GM15510 (cell line): Measurements from ENCODE around the gene HOXC13.

Experiments
- POLR2A ChIP-seq: IDR thresholded peaks from 3 replicates; pipeline ENCODE4 v1.6.1; 2011; ENCODE audit warnings: borderline replicate concordance; ENCODE audit not compliant: insufficient read length; ENCODE audit errors: extremely low read depth

The HOXC13 gene

DNA sequence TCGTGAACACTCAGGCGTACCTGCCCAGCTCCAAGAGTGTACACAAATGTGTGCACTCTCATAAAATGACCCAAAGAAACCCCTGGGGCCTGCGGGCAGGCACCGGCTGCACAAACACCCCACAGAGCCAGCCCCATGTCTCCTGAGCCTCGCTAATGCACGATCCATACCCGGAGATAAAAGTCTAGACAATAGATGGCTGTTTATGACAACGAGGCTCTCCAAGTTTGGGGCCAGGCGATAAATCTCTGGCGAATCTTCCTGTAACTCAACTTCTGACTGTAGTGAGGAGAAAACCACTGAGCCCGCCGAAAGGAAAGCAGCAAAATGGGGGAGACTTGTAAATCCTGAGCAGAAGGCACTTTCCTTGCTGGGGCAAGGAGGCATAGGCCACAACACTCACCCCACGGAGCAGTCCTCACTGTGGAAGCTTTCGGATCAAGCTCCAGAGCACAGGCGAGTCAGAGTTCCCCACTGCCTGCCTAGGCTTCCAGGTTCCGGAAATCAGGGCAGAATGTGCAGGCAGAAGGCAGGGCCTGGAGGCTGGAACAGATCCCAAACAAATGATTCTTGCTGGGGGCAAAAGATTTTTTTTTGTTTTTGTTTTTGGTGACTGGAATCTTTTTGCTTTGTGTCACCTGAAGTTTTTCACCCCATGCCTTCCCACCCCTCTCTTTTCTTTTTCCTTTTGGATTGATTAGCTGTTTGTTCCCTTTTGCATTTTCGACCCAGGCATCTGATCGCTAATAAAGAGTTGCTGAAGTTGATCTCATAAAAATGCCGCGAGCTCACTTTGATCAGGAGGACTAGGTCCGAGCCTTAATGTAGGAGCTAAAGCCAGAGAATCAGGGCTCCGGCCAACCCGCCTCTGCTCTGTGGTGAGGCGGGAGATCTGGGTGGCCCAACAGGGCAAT lies 29.8 kb downstream of the HOXC13 start:
- TF ChIP-seq POLR2A: no peak

DNA sequence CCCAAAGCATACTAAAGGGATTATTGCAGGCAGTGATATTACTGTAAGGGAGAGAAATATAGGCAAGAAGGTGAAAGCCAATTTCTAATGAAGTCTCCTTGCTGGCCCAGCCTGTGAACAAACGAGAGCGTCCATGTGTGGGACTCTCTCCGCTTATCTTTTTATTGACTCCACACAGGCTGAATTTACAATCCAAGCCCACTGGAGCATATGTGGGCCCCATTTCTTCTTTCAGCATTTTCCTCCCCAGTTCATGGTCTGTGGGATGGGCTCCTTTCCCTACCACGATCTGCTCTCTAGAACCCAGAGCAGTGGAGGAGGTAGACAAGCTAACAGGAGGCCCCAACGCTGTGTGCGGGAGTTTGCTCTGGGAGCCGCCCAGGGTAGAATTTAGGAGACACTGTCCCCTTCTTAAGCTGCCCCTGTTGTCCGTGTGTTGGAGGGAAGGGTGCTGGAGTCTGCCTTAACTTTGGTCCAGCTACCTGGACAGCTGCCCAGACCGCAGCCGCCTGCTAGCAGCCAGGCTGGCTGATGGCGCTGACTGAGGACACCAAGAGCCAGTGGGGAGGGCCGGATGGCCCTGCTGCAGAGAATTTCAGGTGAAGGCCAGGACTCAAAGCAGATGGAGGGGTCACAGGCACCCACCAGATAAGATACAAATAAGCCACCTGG lies 31.1 kb downstream of the HOXC13 start:
- TF ChIP-seq POLR2A: no peak

DNA sequence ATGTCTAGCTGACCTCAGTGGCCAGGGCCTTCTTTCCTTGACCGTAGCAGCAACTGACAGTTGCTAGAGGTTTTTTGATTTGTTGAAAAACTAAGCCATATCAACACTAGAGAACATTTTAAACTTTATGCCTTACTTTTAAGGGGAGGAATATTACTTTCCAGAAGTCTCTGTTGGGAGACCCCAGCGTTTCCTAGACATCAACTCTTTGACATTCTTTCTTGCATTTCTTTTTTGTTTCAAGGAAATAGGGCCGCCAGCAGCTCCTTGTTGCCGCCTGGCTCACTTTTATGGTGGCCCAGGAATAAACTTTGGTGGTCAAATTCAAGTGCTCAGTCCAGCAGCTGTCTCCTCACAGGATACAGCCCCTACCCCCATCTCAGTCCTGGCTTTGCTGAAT lies 31.8 kb downstream of the HOXC13 start:
- no peak for TF ChIP-seq POLR2A

DNA sequence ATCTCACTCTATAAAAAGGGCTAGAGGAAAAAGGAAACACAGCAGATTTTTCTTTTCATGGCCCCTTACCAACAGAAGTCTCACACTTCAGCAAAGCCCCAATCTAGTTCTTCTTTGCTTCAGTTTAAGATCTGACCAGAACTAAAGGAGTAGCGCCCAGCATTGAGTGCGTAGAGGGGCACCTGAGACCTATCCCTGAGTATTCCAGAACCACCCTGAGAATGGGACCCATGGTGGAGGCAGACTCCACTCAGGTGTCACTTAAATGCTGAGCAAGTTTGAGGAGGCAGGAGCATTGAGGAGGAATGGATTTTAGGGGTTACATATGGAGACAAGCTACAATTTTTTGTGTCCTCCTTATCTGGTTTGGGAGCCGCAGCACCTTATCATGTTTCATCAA lies 32.5 kb downstream of the HOXC13 start:
- TF ChIP-seq POLR2A: no peak

DNA sequence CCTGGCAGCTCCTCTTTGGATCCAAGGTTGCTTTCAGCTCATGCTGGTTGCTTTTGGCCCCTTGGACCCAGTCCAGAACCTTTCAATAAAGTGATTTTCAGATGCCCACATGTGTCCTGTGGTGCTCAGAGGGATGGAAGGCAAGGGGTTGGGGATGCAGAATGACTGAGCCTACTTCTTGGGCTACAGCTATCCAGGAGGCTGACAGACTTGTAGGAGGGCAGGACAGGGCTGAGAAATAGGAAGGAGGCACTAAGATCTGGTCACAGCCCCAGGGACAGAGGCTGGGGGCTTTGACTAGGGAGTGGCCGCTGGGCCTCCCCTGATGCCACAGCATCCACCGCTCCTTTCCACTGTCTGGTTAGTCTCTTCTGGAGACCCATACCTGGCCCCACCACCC lies 33.1 kb downstream of the HOXC13 start:
- TF ChIP-seq POLR2A: no peak

DNA sequence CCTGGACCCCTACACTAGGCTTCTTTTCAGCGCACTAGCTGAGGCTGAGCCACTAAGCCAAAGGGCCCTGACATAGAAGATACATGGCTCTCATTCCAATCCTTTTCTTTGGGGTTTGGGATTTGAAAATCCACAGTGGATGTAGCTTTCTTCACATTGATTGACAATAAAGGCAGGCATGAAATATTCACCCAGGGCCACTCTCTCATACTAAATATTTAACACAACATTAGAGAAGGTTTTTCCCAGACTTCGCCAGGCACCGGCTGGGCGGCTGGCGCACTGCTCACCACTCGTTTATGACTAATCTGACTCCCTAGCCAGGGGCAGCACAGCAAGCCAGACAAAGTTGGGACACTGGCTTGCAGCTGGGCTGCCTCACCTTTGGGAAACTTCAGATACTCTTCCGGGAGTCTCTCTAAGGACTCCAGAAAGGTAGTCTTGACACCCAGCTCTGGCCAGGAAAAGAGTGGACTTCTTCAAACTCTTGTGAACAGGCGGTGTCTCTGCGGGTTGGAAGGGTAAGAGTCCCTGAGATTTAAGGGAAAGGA lies 33.6 kb downstream of the HOXC13 start:
- TF ChIP-seq POLR2A: no peak

DNA sequence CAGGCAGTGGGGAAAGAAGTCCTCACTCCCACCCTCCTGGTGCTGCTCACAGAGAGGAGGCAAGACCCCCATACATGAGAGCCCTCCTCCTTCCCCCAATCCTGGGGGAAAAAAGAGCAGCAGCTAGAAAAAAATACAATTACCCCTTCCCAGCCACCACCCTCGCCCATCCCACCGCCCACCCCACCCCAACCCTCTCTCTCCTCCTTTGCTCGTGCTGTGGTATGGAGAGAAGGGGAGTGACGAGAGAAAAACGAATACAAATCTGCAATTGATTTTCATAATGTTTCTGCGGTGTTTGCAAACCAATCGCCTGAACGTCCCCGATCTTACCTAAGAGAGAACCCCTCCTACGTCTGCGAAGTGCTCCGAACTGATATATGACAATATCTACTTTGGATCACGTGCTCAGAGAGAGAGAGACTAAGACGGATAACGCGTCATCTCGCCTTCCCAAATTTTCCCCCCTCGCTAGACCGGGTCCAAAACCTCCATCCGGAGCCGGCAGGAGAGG lies 34.1 kb downstream of the HOXC13 start, which contains the start of gene HOXC11:
Gene HOXC11 (plus strand): TSS at position 405 of the 514 bp plus-strand sequence. CDS start 116 bp downstream, outside the sequence.
- no peak for TF ChIP-seq POLR2A

DNA sequence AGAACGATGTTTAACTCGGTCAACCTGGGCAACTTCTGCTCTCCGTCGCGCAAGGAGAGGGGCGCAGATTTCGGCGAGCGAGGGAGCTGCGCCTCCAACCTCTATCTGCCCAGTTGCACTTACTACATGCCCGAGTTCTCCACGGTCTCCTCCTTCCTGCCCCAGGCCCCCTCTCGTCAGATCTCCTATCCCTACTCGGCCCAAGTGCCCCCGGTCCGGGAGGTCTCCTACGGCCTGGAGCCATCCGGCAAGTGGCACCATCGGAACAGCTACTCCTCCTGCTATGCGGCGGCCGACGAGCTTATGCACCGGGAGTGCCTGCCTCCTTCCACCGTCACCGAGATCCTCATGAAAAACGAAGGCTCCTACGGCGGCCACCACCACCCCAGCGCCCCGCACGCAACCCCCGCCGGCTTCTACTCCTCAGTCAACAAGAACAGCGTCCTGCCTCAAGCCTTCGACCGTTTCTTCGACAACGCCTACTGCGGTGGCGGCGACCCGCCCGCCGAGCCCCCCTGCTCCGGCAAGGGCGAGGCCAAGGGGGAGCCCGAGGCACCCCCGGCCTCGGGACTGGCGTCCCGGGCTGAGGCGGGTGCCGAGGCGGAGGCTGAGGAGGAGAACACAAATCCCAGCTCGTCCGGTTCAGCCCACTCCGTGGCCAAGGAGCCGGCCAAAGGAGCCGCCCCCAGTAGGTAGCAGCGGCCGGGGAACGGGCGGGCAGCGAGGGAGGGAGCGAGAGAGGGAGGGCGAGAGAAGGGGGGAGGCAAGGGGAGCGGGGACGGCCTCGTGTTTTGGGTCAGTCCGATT lies 34.8 kb downstream of the HOXC13 start:
- TF ChIP-seq POLR2A: no peak

DNA sequence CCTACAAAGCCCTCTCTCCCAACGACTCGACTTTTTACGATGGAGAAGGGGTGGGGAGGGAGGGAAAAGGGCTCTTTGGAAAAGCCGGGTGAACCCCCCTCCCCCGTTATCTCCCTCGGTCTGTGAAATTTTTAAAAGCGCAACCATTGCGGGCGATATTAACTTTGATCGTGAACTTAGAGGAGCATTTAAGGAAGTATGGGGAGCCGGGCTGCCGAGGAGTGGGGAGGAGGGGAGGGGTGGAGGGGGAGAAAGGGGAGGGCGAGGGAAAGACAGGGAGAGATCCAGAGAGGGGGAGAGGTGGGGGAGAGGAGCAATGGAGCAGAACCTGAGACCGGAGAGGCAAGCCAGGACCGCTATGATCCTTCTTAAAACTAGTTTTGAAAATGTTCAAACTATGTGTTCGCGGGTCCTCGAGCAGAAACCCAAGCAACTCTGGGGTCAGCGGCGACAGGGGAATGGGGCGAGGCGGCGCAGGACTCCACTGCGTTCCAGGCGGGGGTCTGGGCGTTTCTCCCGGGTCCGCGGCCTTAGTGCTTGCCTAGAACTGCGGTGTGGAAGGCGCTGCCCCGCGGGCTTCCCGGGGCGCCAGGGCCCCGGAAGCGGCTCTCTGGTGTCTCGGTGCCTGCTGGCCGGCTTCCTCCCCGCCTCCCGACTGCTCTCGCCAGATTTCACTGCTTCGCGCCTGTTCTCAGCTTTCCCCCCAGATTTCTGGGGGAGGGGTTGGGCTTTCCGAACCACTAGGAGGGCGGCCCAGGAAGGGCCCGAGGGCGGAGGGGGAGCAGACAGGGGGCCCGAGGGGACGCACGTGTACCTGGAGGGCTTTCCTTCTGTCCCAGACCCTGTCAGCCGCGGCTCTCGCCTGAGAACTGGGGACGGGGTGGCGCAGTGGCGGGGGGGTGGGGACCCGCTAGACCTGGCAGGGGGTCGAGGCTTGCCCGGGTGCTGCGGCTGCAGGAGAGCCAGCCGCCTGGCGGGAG lies 35.7 kb downstream of the HOXC13 start, which contains the start of gene HOTAIR:
Gene HOTAIR (minus strand): TSS at position 871 of the 980 bp plus-strand sequence.
- TF ChIP-seq POLR2A: no peak

DNA sequence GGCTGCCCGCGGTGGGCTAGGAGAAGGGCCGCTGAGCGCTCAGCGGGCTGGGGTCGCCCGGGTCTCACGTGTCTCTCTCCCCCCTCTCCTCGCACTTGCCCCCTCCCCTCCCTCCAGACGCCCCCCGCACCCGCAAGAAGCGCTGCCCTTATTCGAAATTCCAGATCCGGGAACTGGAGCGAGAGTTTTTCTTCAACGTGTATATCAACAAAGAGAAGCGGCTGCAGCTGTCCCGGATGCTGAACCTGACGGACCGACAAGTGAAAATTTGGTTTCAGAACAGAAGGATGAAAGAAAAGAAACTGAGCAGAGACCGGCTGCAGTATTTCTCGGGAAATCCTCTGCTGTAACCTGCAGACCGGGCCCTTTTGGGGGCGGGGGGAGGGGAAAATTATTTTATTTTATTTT lies 36.4 kb downstream of the HOXC13 start:
- TF ChIP-seq POLR2A: no peak

DNA sequence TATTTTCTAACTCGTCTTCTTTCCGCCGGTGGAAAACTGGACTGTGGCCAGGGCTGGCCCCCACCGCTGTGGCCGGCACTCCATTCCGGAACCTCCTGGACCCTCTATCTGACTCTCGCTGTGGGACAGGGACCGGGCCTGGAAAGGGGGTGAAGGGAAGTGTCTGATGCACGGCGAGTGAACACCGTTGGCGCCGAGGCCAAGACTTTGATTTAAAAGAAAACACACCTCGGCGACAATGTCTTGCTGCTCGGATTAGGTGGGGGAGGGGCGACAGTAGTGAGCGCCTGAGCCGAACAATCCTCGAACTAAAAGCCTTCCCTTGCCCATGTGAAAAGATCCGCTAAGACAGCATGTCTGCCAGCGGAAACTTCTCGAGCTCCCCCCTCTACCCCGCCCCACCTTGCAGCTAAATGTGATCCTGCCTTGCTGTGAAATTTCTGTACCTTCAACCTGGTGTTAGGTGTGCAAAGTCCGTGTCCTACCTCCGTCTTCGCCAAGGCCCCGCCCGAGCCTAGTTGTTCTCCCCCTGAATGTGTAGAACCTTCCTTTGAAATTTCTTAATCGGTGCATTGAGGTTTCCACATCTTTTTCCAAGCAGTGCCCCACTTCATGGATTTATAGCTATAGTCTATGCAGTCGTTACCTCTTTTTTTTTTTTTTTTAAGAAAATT lies 37.0 kb downstream of the HOXC13 start:
- no peak for TF ChIP-seq POLR2A

DNA sequence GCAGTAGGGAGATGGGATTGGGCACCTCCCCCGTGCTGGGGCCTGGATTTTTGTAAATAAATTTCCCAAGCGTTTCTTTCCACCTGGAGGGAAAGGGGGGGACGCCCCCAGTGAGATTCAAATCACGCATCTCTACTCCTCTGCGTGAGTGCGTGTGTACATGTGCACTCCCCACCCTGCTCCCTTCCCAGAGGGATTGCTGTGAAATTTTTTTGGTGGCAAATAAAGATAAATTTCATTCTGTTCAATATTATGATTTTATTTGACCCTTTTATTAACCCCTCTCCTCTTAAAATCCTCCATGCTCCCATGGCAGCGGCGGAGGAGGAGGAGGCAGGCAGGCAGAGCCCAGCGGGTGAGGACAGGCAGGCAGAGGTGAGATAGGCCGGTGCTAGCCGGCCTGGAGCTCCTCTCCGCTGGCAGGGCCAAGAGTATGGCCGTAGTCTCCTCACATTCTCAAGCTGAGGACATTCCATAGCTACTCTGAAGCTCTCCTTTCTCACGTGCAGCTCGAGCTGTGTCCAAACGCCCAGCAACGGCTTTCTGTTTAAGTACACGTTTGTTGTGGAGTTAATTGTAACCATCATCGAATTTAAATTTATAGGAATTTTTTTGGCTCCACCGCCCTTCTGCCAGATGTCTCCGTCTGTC lies 37.7 kb downstream of the HOXC13 start:
- TF ChIP-seq POLR2A: no peak

DNA sequence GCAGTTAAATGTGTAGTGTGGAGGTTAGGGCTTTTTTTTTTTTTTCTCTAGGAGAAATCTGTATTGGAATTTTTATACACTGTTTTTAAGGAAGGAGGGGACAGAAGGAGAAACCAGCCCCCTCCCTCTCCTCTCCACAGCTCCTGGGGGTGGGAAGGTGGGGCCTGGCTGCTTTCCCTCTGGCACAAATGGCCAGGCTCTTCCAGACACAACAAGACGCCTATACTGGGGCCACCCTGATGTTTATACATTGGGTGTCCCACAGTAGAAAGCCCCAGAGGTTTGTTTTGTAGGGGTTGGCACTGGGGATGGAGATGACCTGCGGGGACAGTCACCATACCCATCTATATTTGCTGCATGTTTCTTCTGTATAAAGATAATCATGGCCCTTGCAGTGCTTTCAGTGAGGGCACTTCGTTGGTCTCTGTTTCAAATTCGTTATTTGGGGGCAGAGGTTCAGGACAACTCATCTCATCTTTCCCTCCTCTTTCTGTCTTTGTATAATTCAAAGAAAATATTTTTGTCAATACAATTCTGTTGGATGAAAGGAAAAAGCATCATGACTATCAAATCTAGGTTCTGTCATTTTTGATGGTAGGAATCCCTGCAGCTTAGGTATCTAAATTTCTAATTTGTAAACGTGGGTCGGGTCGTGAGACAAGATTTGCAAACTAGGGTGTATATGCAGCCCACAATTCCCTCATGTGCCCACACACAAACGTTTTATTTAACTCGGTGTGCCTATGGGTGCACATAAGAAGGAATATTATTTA lies 38.4 kb downstream of the HOXC13 start:
- TF ChIP-seq POLR2A: no peak
